ENCODE data around the gene METTL9. TPM values are rescaled to one million over a fixed set of nuclear protein-coding genes. Genes with fewer than 3 reads are reported as not detected.
"Not testable (repeated sequence)": the region's sequence is repeated elsewhere in the genome, so short reads cannot be mapped to it uniquely, and the experiment has no call there.

The METTL9 gene
- total RNA-seq, 2 donors from 2014 or later: 98.6 to 100 TPM

DNA sequence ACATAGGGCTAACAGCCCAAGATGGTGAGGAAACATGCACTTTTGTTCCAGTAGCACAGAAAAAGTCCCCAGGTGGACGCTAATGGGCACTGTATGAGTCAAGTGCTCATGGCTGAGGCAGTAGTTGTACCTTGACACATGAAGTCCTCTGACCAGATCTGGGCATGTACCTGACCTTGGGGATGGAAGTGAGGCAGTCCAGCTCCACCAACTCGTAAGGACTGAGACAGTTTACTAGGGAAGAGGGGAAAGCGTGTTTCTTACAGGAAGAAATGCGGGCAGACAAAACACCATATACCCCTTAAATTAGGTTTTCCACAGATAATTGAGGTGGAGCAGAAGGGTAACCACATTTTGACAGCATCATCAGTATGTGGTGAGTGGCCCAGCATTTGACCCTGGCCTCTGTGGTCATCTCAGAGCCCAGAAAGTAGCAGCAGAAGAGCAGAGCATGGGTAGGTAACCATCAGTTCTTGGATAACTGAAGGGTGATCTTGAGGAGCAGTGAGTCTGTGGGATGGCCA is 32.4 kb upstream of the METTL9 start:
- ATAC-seq (ENCODE audit: insufficient number of reproducible peaks, low FRiP score, low read depth): no peak

GRCh38 chr16:21567496-21567895 is 31.9 kb upstream of the METTL9 start:
- not testable (repeated sequence) for ATAC-seq (ENCODE audit: insufficient number of reproducible peaks, low FRiP score, low read depth)

More for the DNA sequence above, 32.4 kb upstream of the METTL9 start:
- Histone ChIP-seq H3K4me3 (no peak overlapping the region), H3K36me3 (no peaks in the 10 kb centered on the region), H3K27me3 (replicated peaks; ENCODE audit: insufficient read depth) (no peaks in the 10 kb centered on the region), H3K27ac (no peak overlapping the region), H3K4me1 (ENCODE audit: control insufficient read depth in 1 of 2, low read depth in 2 of 2) (no peaks in the 10 kb centered on the region), H3K9me3 (no peaks in the 10 kb centered on the region)
- TF ChIP-seq CTCF (IDR thresholded peaks at IDR 0.05): no peak
- no peak for DNase-seq (ENCODE audit: low spot score)

DNA sequence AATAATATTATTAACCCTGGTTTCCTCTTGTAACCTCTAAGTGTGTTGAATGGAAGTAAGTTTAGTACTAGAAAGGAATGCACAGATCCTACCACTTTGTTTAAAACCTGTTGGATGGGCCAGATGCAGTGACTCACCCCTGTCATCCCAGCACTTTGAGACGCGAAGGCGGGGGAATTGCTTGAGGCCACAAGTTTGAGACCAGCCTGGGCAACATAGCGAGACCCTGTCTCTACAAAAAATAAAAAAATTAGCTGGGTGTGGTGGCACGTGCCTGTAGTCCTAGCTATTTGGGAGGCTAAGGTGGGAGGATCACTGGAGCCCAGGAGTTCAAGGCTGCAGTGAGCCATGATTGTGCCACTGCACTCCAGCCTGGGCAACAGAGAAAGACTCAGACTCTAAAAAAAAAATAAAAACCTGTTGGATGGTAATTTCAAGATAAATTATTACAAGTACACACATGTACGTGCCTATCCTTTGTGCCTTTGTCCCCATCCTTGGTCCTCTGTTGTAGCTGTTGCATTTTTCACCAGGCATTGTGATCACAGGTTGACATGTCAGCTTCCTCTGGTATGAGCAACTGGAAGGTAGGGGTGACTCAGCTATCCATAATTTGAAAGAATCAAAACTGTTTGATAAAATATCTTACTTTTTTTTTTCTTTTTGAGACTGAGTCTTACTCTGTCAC is 30.7 kb upstream of the METTL9 start:
- ATAC-seq (ENCODE audit: insufficient number of reproducible peaks, low FRiP score, low read depth) (no peak), DNase-seq (ENCODE audit: low spot score) (no peak)
- H3K36me3 ChIP-seq: no peaks in the 10 kb centered on the region
- H3K27me3 ChIP-seq (replicated peaks; ENCODE audit: insufficient read depth): no peaks in the 10 kb centered on the region
- no peaks in the 10 kb centered on the region for H3K4me1 ChIP-seq (ENCODE audit: control insufficient read depth in 1 of 2, low read depth in 2 of 2)
- no peak for TF ChIP-seq CTCF (IDR thresholded peaks at IDR 0.05)
- H3K4me3 ChIP-seq: no peak overlapping the region
- no peak overlapping the region for H3K27ac ChIP-seq
- no peaks in the 10 kb centered on the region for H3K9me3 ChIP-seq

More at GRCh38 chr16:21567496-21567895, 31.9 kb upstream of the METTL9 start:
- not testable (repeated sequence) for H3K4me1 ChIP-seq (ENCODE audit: control insufficient read depth in 1 of 2, low read depth in 2 of 2); H3K27me3 ChIP-seq (replicated peaks; ENCODE audit: insufficient read depth); DNase-seq (ENCODE audit: low spot score); H3K36me3 ChIP-seq; H3K27ac ChIP-seq; H3K9me3 ChIP-seq; H3K4me3 ChIP-seq

DNA sequence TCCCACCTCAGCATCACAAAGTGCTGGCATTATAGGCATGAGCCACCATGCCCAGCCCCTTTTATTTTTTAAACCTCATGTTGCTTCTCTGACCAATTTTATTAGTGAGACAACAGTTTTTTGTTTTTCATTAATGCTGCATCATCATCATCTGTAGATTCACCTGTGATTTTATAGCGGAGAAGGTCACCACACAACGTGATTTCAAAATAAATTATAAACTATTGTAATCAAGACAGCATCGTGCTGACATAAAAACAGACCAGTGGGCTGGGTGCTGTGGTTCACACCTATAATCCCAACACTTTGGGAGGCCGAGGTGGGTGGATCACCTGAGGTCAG is 28.7 kb upstream of the METTL9 start:
- Histone ChIP-seq H3K9me3 (no peaks in the 10 kb centered on the region), H3K27me3 (replicated peaks; ENCODE audit: insufficient read depth) (no peaks in the 10 kb centered on the region), H3K27ac (no peak overlapping the region), H3K4me3 (no peak overlapping the region), H3K36me3 (no peaks in the 10 kb centered on the region), H3K4me1 (ENCODE audit: control insufficient read depth in 1 of 2, low read depth in 2 of 2) (no peaks in the 10 kb centered on the region)
- ATAC-seq (ENCODE audit: insufficient number of reproducible peaks, low FRiP score, low read depth) (no peak), DNase-seq (ENCODE audit: low spot score) (no peak)
- TF ChIP-seq CTCF (IDR thresholded peaks at IDR 0.05): no peak

- H3K27ac ChIP-seq; DNase-seq (ENCODE audit: low spot score); H3K4me3 ChIP-seq; H3K9me3 ChIP-seq; ATAC-seq (ENCODE audit: insufficient number of reproducible peaks, low FRiP score, low read depth); H3K4me1 ChIP-seq (ENCODE audit: control insufficient read depth in 1 of 2, low read depth in 2 of 2); H3K27me3 ChIP-seq (replicated peaks; ENCODE audit: insufficient read depth); H3K36me3 ChIP-seq: not testable (repeated sequence)
Observed at GRCh38 chr16:21573506-21573905, 25.9 kb upstream of the METTL9 start.

- ATAC-seq (ENCODE audit: insufficient number of reproducible peaks, low FRiP score, low read depth) (no peak), DNase-seq (ENCODE audit: low spot score) (no peak)
- Histone ChIP-seq H3K4me3 (no peak overlapping the region), H3K4me1 (ENCODE audit: control insufficient read depth in 1 of 2, low read depth in 2 of 2) (no peaks in the 10 kb centered on the region), H3K27me3 (replicated peaks; ENCODE audit: insufficient read depth) (no peaks in the 10 kb centered on the region), H3K9me3 (no peaks in the 10 kb centered on the region), H3K36me3 (no peaks in the 10 kb centered on the region), H3K27ac (no peak overlapping the region)
- no peak for TF ChIP-seq CTCF (IDR thresholded peaks at IDR 0.05)
Observed at GRCh38 chr16:21574372-21574771, 25.0 kb upstream of the METTL9 start.

- DNase-seq (ENCODE audit: low spot score); ATAC-seq (ENCODE audit: insufficient number of reproducible peaks, low FRiP score, low read depth); H3K27me3 ChIP-seq (replicated peaks; ENCODE audit: insufficient read depth); H3K9me3 ChIP-seq; H3K36me3 ChIP-seq; H3K4me3 ChIP-seq; H3K27ac ChIP-seq; H3K4me1 ChIP-seq (ENCODE audit: control insufficient read depth in 1 of 2, low read depth in 2 of 2): not testable (repeated sequence)
Observed at GRCh38 chr16:21576323-21576722, 23.1 kb upstream of the METTL9 start.

- not testable (repeated sequence) for ATAC-seq (ENCODE audit: insufficient number of reproducible peaks, low FRiP score, low read depth); H3K27me3 ChIP-seq (replicated peaks; ENCODE audit: insufficient read depth); H3K4me1 ChIP-seq (ENCODE audit: control insufficient read depth in 1 of 2, low read depth in 2 of 2); H3K36me3 ChIP-seq; H3K27ac ChIP-seq; DNase-seq (ENCODE audit: low spot score); H3K9me3 ChIP-seq; H3K4me3 ChIP-seq
Observed at GRCh38 chr16:21577487-21577886, 21.9 kb upstream of the METTL9 start.

DNA sequence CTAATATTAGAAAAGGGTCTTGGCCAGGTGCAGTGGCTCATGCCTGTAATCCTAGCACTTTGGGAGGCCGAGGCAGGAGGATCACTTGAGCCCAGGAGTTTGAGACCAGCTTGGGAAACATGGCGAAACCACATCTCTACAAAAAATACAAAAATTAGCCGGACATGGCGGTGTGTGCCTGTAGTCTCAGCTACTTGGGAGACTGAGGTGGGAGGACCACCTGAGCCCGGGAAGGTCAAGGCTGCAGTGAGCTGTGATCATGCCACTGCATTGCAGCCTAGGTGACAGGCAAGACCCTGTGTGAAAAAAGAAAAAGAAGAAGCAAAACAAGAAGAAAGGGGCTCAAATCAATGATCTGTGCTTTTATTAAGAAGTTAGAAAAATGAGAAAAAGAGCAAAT is 21.1 kb upstream of the METTL9 start:
- H3K9me3 ChIP-seq; H3K27ac ChIP-seq; H3K27me3 ChIP-seq (replicated peaks; ENCODE audit: insufficient read depth); ATAC-seq (ENCODE audit: insufficient number of reproducible peaks, low FRiP score, low read depth); H3K4me1 ChIP-seq (ENCODE audit: control insufficient read depth in 1 of 2, low read depth in 2 of 2); H3K4me3 ChIP-seq; H3K36me3 ChIP-seq; DNase-seq (ENCODE audit: low spot score): not testable (repeated sequence)
